ENCODE results near the gene TTC28.

DNA sequence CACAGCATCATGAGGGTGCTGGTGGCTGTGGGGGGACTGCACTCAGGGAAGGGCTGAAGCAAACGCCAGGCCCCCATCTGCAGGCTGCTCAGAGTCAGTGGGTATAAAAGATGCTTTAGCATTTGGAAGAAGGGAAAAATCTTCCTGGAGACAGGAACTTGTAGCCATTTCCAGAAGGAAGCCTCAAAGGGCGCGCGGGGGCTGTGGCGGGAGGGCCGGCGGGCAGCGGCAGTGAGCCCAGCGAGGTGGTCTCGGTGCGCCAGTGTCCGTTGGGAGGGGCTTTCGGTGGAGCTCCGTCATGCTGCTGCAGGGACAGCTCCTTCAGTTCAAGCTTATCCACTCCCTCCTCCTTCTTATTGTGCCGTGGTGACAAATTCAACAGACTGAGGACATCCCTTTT is 697.5 kb downstream of the TTC28 start:
- TF ChIP-seq CTCF (IDR thresholded peaks at IDR 0.05) (no peak), POLR2A (IDR thresholded peaks at IDR 0.05; ENCODE audit: low read depth) (no peak), POLR2AphosphoS5 (IDR thresholded peaks at IDR 0.05) (no peak)

All from esophagus muscularis mucosa (tissue), 3 donors.